Thymus (tissue), 11 donors: ENCODE results near the gene LEF1. TPM values are rescaled to one million over a fixed set of nuclear protein-coding genes. Genes with fewer than 3 reads are reported as not detected.

Experiments used
- DNase-seq, 9 donors: peaks; one replicate each; pipeline ENCODE4 v3.0.0-alpha.2; 2013; ENCODE audit warnings: low spot score in 9 of 9, low read depth in 6 of 9, missing footprints in 1 of 9
- H3K27ac ChIP-seq, 2 donors: one replicate each; pipeline ENCODE4 v1.5.1; 2013; ENCODE audit warnings: control low read depth in 1 of 2, low read depth in 1 of 2, low read length in 1 of 2, mild to moderate bottlenecking in 1 of 2, moderate library complexity in 1 of 2
- H3K27me3 ChIP-seq, 2 donors: one replicate each; pipeline ENCODE4 v1.5.1; 2013; ENCODE audit warnings: low read length in 1 of 2; ENCODE audit not compliant: control insufficient read depth in 2 of 2, insufficient read depth in 1 of 2
- H3K36me3 ChIP-seq, 2 donors: one replicate each; pipeline ENCODE4 v1.5.1; 2013; ENCODE audit warnings: low read length in 1 of 2, mild to moderate bottlenecking in 1 of 2, moderate library complexity in 1 of 2; ENCODE audit not compliant: control insufficient read depth in 2 of 2, insufficient read depth in 2 of 2
- H3K4me1 ChIP-seq, 2 donors: one replicate each; pipeline ENCODE4 v1.5.1; 2013; ENCODE audit warnings: low read length in 2 of 2; ENCODE audit not compliant: control insufficient read depth in 2 of 2, insufficient read depth in 2 of 2
- H3K4me3 ChIP-seq, 2 donors: one replicate each; pipeline ENCODE4 v1.5.1; 2013; ENCODE audit warnings: low read length in 2 of 2, control low read depth in 1 of 2, mild to moderate bottlenecking in 1 of 2
- H3K9me3 ChIP-seq, 2 donors: one replicate each; pipeline ENCODE4 v1.5.1; 2013; ENCODE audit warnings: low read length in 1 of 2, mild to moderate bottlenecking in 1 of 2; ENCODE audit not compliant: control insufficient read depth in 2 of 2, insufficient read depth in 1 of 2
- WGBS: extraction: QIAGEN DNeasy Blood & Tissue Kit; methylation state at CpG from one replicate; pipeline ENCODE4 v1.1.7; 2013; 5-methylcytosine and 5-hydroxymethylcytosine counted together
- polyA plus RNA-seq: library from polyadenylated mRNA; stranded (reverse); fragments of 200-250 nt; gene quantifications from one replicate; pipeline ENCODE4 v1.2.3, GENCODE V29; 2013
- total RNA-seq: library from RNA; stranded (reverse); fragments of 120-200 nt; gene quantifications from one replicate; pipeline ENCODE4 v1.2.4, GENCODE V29; 2013
- donor health status: healthy.

Gene LEF1
- total and polyA plus RNA-seq, 2 donors = 536 to 655 TPM

DNA sequence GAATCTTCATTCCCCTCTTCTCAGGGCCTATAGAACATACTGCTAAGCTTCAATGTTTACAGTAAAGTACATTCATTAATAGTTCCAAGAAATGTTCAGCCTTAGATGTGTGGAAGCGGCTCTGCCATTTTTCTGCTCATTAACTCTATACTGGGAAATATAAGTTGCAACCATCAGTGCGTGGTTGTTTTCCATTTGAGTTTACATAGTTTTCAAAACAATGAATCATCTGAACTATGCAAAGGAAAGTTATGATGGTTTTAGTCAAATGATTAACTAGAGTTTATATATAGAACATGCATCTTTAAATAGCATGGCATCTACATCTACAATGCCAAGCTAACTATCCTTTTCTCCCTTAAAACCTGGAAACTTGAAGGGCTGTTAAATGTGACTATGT lies 29.6 kb downstream of the LEF1 start:
- 90% methylated on average over 2 of the region's 2 CpGs for WGBS
- DNase-seq = no peak
- Histone ChIP-seq H3K27ac (peak overlapping the region; percentile 27 to 46), H3K4me3 (no peak overlapping the region), H3K4me1 (peaks cover 26 to 57% of the 10 kb centered on the region in 2 donors), H3K9me3 (no peaks in the 10 kb centered on the region), H3K27me3 (no peaks in the 10 kb centered on the region), H3K36me3 (peaks cover 32 to 90% of the 10 kb centered on the region in 2 donors)

DNA sequence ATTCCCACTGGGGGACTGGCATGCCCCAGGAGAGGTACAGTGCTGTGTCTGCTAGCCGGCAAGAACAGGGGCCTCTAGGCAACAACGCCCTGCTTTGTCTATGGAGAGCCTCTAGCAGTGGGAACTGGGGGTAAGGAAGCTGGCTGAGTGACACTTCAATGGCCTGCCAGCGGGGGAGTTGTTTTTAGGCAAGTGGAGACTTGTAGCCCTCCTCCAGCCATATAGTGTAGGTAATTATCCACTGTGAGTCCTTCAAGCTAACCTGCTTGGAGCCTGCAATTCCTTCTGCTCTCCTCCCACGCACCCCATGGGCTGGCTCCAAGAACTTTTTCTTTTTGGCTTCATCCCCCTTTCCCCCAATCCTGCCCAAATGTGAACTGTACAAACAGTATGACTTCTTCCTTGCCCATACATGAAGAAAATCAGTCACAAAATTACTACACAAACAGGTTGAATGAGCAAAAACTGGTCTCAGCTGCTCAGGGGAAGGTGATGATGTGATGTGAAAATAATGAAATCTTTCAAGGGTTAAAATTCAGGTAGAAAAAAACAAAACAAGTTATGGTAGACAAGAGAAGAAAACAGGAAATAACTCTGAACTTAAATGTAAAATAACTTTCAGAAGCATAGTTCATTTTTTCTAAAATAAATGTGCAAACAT lies 33.1 kb downstream of the LEF1 start:
- WGBS = 67% methylated on average over 4 of the region's 4 CpGs
- peaks cover 18 to 58% of the 10 kb centered on the region in 2 donors for H3K4me1 ChIP-seq
- peak overlapping the region; percentile 15 to 64 for H3K27ac ChIP-seq
- H3K9me3 ChIP-seq = no peaks in the 10 kb centered on the region
- DNase-seq = no peak
- H3K36me3 ChIP-seq = peaks cover 32 to 90% of the 10 kb centered on the region in 2 donors
- H3K27me3 ChIP-seq = no peaks in the 10 kb centered on the region
- no peak overlapping the region for H3K4me3 ChIP-seq

- no peaks in the 10 kb centered on the region for H3K27me3 ChIP-seq
- H3K27ac ChIP-seq = peak overlapping the region in 1 of 2 donors; percentile 26
- H3K4me1 ChIP-seq = peaks cover 15 to 43% of the 10 kb centered on the region in 2 donors
- no peaks in the 10 kb centered on the region for H3K9me3 ChIP-seq
- no peak for DNase-seq
- 96% methylated on average over 4 of the region's 4 CpGs for WGBS
- H3K36me3 ChIP-seq = peaks cover 22 to 98% of the 10 kb centered on the region in 2 donors
- no peak overlapping the region for H3K4me3 ChIP-seq
Observed at GRCh38 chr4:108130955-108131354, 37.8 kb downstream of the LEF1 start.

GRCh38 chr4:108129196-108129595 lies 39.5 kb downstream of the LEF1 start:
- Histone ChIP-seq H3K4me1 (peaks cover 7 to 28% of the 10 kb centered on the region in 2 donors), H3K36me3 (peaks cover 16 to 97% of the 10 kb centered on the region in 2 donors), H3K27me3 (no peaks in the 10 kb centered on the region), H3K27ac (no peak overlapping the region), H3K4me3 (no peak overlapping the region), H3K9me3 (no peaks in the 10 kb centered on the region)
- no peak for DNase-seq

DNA sequence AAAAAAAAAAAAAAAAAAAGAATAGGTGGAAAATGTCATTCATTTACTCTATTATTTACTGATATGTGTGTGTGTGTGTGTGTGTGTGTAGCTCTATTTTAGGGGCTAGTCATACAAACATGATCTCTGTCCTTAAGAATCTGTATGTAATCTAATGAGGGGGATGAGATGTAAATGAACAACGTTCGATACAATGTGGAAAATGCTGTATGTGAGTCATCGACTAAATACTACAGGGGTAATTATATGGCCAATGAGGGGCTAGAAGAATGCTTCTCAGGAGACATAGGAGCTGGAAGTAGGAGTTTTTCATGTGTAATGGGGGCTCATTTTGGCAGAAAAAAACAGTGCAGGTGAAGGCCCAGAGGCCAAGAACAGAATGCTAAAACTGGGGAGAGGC lies 41.9 kb downstream of the LEF1 start:
- 87% methylated on average over 3 of the region's 3 CpGs for WGBS
- H3K27ac ChIP-seq = no peak overlapping the region
- H3K36me3 ChIP-seq = peaks cover 13 to 98% of the 10 kb centered on the region in 2 donors

GRCh38 chr4:108120789-108121188 lies 47.9 kb downstream of the LEF1 start:
- H3K27ac ChIP-seq = no peak overlapping the region
- no peak overlapping the region for H3K4me3 ChIP-seq
- 86% methylated on average over 2 of the region's 2 CpGs for WGBS
- no peak for DNase-seq
- H3K4me1 ChIP-seq = peaks cover 25 to 42% of the 10 kb centered on the region in 2 donors
- no peaks in the 10 kb centered on the region for H3K27me3 ChIP-seq
- H3K36me3 ChIP-seq = peaks cover 23 to 95% of the 10 kb centered on the region in 2 donors
- H3K9me3 ChIP-seq = no peaks in the 10 kb centered on the region

More for the DNA sequence above, 41.9 kb downstream of the LEF1 start:
- no peaks in the 10 kb centered on the region for H3K27me3 ChIP-seq
- H3K9me3 ChIP-seq = no peaks in the 10 kb centered on the region
- peaks cover 3 to 22% of the 10 kb centered on the region in 2 donors for H3K4me1 ChIP-seq
- DNase-seq = no peak
- no peak overlapping the region for H3K4me3 ChIP-seq

DNA sequence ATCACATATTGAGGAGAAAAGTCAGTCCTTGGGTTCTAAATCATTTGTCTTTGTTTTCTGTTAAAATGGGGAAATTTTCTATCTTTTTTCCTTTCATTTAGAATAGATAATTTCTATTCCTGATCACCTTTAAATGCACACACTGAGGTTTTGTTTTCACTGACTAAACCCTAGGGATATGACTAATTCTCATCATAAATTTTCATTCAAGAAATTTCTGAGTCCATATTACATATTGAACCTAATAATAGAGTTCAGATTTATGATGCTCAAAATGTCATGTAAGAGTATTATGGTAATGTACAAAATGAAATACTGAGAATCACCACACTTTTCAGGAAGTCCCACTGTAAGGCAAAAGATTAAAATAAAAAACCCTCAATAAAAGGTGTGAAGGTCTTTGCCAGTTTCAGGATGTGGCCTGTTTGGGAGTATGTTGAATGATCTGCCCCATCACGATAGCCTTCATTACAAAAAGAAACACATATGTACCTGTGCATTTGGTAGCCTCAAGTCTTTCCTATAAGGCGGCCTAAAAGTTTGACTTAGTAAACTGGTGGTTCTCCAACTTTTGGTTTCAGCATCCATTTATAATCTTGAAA lies 49.4 kb downstream of the LEF1 start:
- H3K27me3 ChIP-seq = no peaks in the 10 kb centered on the region
- no peak for DNase-seq
- H3K36me3 ChIP-seq = peaks cover 27 to 96% of the 10 kb centered on the region in 2 donors
- no peak overlapping the region for H3K27ac ChIP-seq
- no peaks in the 10 kb centered on the region for H3K9me3 ChIP-seq
- H3K4me1 ChIP-seq = peaks cover 39 to 54% of the 10 kb centered on the region in 2 donors
- WGBS = 64% methylated on average over 2 of the region's 2 CpGs
- H3K4me3 ChIP-seq = no peak overlapping the region

DNA sequence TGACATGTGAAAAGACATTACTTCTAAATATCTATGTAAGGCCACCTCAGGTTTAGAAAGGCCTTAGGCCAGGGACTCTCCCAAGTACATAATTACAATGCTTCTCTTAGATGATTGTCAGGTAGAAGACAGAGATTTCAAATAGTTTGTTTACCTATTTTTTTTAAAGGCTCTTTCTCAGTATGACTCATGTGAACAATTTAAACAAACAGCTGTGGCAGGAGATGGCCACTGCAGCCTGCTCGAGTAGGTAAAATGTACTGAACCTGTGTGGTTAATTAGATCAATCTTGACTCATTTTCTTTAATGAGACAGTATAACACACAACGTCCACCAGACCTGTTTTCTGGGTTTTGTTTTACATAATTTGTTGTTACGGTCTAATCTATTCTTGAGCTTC lies 50.2 kb downstream of the LEF1 start:
- WGBS = 66% methylated on average over 3 of the region's 3 CpGs
- no peak for DNase-seq
- peak overlapping the region in 1 of 2 donors; percentile 33 for H3K27ac ChIP-seq

GRCh38 chr4:108117418-108118182 lies 51.1 kb downstream of the LEF1 start:
- 62% methylated on average over 7 of the region's 7 CpGs for WGBS
- Histone ChIP-seq H3K36me3 (peaks cover 22 to 93% of the 10 kb centered on the region in 2 donors), H3K9me3 (no peaks in the 10 kb centered on the region), H3K27me3 (no peaks in the 10 kb centered on the region), H3K27ac (peak overlapping the region; percentile 34 to 59), H3K4me3 (no peak overlapping the region), H3K4me1 (peaks cover 47 to 63% of the 10 kb centered on the region in 2 donors)
- DNase-seq = peak in 1 of 9 donors; percentile 62

More for the DNA sequence above, 50.2 kb downstream of the LEF1 start:
- Histone ChIP-seq H3K4me3 (no peak overlapping the region), H3K36me3 (peaks cover 27 to 93% of the 10 kb centered on the region in 2 donors), H3K4me1 (peaks cover 40 to 56% of the 10 kb centered on the region in 2 donors), H3K9me3 (no peaks in the 10 kb centered on the region), H3K27me3 (no peaks in the 10 kb centered on the region)
